CD4-positive, alpha-beta T cell treated with Interleukin-17A for 4 hours (primary cell): ENCODE measurements around the gene UNC5A.
"Not testable (repeated sequence)": the region's sequence is repeated elsewhere in the genome, so short reads cannot be mapped to it uniquely, and the experiment has no call there.

Experiments
- DNase-seq: peaks from one replicate; pipeline ENCODE4 v3.0.0-alpha.2; 2020; ENCODE audit warnings: mixed read lengths

Gene UNC5A

GRCh38 chr5:176866707-176867310, 56.5 kb downstream of the UNC5A start:
- DNase-seq, result no peak

- no peak for DNase-seq
These were observed 57.8 kb downstream of the UNC5A start for GRCh38 chr5:176868126-176868525.

DNA sequence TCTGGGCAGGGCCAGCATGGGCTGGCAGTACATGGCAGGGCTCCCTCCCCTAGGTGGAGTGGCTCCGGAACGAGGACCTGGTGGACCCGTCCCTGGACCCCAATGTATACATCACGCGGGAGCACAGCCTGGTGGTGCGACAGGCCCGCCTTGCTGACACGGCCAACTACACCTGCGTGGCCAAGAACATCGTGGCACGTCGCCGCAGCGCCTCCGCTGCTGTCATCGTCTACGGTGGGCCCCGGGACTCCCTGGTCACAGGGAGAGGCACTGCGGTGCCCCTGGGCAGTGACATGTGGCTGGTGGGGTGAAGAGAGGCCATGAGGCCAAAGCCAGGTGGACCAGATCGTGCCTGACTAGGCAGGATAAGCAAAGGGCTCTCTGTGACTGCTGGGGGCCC, 58.4 kb downstream of the UNC5A start:
- no peak for DNase-seq

- DNase-seq, result no peak
These were observed 59.2 kb downstream of the UNC5A start for GRCh38 chr5:176869501-176870109.

DNA sequence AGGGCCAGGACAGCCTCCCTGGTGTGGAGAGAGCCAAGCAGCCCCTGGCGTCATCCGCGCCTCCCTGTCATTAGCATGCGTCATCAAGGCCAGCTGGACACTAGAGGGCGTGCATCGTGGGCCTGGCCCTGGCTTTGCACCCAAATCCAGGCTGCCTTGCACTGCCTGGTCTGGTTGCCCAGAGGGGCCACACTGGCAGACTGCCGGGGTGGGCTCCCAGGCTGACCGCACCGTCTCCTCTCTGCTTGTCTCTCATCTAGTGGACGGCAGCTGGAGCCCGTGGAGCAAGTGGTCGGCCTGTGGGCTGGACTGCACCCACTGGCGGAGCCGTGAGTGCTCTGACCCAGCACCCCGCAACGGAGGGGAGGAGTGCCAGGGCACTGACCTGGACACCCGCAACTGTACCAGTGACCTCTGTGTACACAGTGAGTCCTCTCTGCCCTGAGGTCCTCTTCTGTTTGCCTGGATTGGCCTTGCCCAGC, 59.8 kb downstream of the UNC5A start:
- no peak for DNase-seq

GRCh38 chr5:176870644-176871043, 60.3 kb downstream of the UNC5A start:
- DNase-seq, result not testable (repeated sequence)

GRCh38 chr5:176872586-176872985, 62.2 kb downstream of the UNC5A start:
- not testable (repeated sequence) for DNase-seq

DNA sequence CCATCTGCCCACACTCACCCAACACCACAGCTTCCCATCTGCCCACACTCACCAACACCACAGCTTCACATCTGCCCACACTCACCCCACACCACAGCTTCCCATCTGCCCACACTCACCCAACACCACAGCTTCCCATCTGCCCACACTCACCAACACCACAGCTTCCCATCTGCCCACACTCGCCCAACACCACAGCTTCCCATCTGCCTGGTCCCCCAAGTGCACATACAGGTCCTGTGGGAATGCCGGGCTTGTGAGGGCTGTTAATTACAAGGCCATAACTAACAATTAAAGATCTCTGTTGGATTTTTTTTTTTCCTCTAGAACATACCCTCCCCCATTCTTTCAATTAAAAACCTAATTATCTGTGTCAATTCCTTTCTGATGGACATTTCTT, 62.7 kb downstream of the UNC5A start:
- not testable (repeated sequence) for DNase-seq

DNA sequence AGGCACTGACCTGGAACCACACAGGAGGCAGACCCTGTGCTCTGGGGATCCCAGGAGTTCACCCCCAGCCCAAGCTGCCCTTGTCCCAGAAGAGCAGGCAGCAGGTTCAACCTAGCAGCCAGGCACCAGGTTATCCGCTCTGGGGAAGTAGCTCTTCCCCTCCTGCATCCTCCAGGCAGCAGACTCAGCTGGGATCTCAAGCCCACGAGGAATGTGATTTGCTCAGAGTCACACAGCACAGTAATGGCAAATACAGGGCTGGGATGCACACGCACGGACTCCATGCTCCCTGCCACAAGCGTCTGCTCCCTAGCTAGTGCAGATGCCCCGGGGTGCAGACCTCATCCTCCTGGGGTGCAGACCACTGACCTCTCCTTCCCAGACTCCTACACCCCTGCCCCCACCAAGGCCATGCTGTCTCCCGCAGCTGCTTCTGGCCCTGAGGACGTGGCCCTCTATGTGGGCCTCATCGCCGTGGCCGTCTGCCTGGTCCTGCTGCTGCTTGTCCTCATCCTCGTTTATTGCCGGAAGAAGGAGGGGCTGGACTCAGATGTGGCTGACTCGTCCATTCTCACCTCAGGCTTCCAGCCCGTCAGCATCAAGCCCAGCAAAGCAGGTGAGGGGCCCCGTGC, 63.3 kb downstream of the UNC5A start:
- DNase-seq, result no peak

- no peak for DNase-seq
These were observed 63.9 kb downstream of the UNC5A start for GRCh38 chr5:176874198-176874780.

GRCh38 chr5:176875014-176875550, 64.7 kb downstream of the UNC5A start:
- DNase-seq, result no peak

DNA sequence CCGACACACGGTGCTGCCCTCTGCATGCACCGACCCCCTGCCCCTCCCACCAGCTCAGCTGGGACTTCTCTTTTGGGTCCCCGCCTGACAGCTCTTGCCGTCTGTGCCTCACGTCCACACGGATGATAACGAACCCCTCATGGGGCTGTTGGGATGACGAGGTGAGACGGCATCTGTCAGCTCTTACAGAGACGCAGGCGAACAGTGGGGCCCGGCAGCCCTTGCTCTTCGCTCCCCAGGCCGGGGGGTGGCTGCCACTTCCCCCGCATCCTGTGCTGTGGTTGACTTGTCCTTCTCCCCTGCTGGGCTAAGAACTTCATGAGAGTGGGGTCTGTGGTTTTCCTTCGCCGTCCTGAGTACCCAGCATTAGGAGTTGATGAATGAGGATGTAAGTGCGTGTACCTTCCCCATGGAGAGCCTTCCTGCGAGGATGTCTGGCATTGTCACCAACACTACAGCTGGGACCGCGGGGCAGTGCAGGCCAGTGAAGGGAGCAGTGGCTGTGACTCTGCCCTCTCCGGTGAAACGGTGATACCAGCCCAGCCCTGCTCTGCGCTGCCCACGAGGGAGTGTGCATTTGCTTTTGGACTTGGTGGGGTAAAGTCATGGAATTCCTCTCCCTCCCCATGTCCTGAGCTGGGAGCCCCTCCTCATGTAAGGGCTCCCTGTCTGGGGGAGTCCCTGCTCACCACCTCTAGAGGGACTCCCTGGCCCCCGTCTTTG, 65.6 kb downstream of the UNC5A start:
- no peak for DNase-seq

GRCh38 chr5:176876506-176877431, 66.4 kb downstream of the UNC5A start:
- no peak for DNase-seq

GRCh38 chr5:176877793-176878331, 67.5 kb downstream of the UNC5A start:
- DNase-seq, result no peak

- no peak for DNase-seq
These were observed 68.1 kb downstream of the UNC5A start for GRCh38 chr5:176878463-176878862.

DNA sequence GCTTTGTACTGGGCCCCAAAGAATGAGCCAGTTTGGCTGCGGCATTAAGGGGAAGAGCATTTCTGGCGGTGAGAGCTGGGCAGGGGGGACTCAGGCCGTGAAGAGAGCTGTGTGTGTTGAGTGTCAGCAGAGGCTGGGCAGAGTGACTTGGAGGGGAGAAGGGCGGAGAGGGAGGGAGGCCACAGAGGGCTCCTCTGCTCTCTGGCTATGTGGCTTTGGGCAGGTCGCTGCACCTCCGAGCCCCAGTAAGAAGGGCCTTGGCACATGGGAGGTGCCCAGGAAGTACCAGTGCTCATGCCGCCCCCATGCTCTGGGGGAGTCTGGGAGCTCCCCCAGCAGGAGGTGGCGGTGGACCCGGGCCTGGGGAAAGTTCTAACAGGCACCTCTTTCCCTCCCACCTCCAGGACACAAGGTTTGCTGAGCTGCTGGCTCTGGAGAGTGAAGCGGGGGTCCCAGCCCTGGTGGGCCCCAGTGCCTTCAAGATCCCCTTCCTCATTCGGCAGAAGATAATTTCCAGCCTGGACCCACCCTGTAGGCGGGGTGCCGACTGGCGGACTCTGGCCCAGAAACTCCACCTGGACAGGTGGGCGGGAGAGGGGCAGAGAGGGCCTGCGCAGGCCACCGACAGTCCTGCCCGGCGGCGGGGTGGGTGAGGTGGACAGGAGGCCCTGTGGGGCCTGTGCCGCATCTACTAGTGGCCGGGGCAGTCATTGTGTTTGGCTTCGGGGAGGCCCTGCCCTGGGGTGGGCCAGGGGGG, 68.7 kb downstream of the UNC5A start:
- no peak for DNase-seq

DNA sequence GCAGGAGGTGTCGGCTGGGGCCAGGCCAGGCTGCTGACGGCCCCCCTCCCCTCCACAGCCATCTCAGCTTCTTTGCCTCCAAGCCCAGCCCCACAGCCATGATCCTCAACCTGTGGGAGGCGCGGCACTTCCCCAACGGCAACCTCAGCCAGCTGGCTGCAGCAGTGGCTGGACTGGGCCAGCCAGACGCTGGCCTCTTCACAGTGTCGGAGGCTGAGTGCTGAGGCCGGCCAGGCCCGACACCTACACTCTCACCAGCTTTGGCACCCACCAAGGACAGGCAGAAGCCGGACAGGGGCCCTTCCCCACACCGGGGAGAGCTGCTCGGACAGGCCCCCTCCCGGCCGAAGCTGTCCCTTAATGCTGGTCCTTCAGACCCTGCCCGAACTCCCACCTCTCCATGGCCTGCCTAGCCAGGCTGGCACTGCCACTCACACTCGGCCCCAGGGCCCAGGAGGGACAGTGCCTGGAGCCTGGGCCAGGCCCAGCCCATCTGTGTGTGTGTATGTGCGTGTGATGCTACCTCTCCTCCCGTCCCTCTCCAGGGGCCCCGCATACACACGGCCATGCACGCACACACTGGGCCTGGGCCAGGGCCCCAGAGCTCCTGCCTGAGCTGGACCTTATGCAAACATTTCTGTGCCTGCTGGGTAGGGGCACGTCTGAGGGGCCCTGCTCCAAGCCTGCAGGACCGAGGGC, 69.5 kb downstream of the UNC5A start:
- DNase-seq, result no peak

GRCh38 chr5:176880366-176881020, 70.1 kb downstream of the UNC5A start:
- no peak for DNase-seq

DNA sequence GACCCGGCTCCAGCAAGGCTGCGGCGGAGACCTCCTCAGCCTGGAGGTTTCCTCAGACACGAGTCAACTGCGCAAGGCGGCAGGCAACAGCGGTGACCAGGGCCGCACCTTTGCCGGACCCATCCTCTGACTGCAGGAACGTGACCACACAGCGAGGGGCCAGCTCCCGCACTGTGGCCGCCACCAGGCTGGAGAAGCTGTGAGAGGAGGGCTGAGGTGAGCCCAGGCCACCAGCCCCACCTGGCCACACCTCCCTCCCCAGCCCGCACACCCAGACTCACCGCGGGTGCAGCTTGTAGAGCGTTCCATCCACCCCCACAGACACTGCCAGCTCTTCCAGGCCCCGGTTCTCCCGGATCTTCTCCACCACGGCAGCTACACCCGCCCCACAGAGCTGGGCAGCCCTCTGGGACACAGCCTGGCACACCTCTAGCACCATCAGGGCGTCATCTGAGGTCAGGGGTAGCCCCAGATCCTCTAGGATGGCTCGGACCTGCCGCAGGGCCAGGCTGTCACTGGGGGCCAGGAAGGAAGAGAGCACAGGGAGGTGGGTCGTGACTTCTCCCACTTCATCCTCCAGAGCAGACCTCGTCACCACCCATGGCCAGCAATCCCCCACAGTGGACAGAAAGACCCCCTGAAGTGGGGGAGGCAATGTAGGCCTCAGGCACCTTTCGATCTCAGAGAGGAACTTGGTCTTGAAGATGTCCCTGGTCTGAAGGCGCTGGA, 70.8 kb downstream of the UNC5A start:
- DNase-seq, result no peak
